DMS 273 treated with DMSO at 0.1 percent for 48 hours (cell line): ENCODE measurements around the gene CRABP2.

Source experiments
- DNase-seq: peaks from one replicate; lab custom pipeline; 2025; lab: John Stamatoyannopoulos, UW

Gene CRABP2

GRCh38 chr1:156668801-156669637 lies 36.4 kb downstream of the CRABP2 start:
- DNase-seq: no peak

GRCh38 chr1:156667968-156668709 lies 37.2 kb downstream of the CRABP2 start:
- no peak for DNase-seq

- no peak for DNase-seq
These were observed 37.8 kb downstream of the CRABP2 start for GRCh38 chr1:156667610-156667967.

DNA sequence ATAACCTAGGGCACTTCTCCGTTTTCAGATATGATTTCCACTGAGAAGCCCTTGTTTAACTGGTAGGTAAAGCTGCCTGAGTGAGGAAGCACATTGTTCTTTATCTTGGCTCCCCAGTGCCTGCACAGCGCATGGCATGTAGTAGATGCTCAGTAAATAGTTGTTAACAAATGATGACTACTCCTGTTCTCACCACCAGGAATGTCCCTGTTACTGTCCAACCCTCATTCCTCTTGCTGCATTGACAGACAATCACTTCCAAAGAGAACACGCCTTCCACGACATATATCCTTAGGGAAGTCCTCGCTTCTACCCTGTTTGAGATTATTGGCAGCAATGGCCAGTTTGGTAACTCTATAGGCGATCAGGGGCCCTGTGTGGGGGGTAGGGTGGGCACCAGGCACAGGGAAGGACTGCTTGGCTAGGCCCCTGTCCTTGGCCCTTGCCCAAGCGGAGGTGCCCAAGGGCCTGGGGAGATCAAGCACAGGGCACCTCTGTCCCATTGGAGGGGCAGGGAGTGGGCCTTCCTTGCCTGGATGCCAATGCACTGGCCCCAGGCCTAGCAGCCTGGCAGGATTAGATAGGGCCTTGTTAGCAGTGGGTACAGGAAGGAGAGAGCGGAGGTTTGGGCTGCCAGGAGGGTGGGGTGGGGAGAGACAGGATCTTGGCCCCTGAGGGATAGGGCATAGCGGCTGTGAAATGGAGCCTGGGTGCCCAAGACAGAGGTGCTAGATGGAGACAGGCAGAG lies 38.3 kb downstream of the CRABP2 start:
- no peak for DNase-seq

DNA sequence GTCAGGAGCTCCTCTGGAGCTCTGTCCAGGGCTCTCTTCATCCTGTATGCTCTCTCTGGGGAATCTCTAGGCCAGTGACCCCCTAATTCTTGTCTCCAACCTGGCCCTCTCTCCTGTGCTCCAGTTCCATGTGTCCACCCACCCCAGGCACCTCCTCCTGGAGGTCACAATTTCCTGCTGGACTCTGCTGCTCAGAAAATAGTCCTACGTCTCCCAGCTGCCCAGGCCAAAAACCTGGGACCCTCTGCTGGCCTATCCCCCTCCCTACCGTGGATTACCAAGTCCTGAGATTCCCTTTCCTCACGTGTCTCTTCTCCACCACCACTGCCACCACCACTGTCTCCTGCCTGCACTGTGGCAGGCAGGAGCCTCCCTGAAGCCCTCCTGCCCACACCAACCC lies 39.8 kb downstream of the CRABP2 start:
- DNase-seq: no peak

GRCh38 chr1:156664767-156665411 lies 40.5 kb downstream of the CRABP2 start:
- DNase-seq: no peak

- no peak for DNase-seq
These were observed 41.2 kb downstream of the CRABP2 start for GRCh38 chr1:156664046-156664766.

DNA sequence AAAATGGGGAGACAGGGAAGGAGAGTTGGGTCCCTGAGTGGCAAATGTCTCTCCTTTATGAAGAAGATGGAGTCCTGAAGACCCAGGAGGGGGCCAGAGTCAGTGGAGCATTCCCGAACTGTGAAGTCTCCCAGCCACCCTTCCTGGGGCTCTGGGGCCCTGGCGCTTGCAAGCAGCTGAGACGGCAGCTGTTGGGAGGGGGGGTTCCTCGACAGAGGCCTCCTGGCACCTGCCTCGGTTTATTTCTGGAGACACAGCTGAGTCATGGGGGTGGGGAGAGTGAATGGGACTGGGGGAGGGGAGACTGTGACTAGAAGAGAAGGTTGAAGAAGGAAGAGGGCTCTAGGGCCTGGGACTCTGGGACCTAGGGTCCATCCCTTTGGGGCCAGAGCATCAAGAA lies 42.2 kb downstream of the CRABP2 start:
- peak; percentile 60 for DNase-seq

- DNase-seq: no peak
These were observed 42.7 kb downstream of the CRABP2 start for GRCh38 chr1:156662800-156663055.

DNA sequence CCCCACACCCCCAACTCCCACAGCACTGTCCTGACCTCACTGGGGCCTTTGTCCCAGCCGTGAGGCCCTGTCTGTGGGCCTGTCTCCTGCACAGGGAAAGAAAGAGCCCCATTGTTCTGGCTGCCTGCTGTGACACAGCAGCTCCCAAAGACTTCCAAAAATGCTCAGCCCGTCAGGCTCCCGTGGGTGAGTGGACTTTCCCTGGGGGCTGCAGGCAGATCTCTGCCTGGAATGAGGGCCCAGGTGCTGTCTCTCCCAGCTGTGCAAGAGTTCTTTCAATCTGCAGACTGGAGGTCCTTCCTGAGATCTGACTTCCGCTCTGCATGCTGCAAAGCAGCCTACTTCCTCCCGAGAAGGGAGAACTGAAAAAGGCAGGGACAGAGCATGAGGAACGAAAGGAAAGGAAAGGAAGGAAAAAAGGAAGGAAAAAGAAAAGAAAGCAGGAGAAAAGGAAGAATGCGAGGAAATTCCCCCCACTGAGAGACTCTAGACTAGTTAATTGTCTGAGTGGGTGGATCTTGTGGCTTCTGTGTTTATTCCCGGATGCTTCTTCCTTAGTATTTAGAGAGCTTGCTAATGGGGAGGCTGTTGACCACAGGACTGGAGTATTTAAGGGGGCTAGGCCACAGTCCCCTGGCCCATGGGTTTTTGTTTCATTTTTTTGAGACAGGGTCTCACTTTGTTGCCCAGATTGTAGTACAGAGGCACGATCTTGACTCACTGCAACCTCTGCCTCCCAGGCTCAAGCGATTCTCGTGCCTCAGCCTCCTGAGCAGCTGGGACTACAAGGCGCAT lies 43.2 kb downstream of the CRABP2 start:
- DNase-seq: no peak

DNA sequence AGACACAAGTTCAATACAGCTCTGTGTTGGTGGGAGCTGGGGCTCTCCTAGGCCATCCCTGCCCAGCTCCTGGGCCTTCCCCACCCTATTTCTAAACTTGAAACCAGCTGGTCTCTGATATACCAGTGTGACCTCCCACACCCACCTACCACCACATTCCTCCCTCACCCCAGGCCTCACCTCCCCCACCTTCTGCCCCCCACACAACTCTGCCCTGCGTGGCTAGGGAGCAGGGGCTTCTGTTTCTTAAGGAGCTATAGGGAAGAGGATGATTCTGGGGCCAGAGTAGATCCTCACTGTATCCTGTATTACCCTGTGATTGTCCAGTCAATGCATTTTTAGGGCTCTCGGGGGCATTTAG lies 44.7 kb downstream of the CRABP2 start:
- DNase-seq: no peak

- peak; percentile 76 for DNase-seq
These were observed 45.2 kb downstream of the CRABP2 start for GRCh38 chr1:156659988-156660751.

DNA sequence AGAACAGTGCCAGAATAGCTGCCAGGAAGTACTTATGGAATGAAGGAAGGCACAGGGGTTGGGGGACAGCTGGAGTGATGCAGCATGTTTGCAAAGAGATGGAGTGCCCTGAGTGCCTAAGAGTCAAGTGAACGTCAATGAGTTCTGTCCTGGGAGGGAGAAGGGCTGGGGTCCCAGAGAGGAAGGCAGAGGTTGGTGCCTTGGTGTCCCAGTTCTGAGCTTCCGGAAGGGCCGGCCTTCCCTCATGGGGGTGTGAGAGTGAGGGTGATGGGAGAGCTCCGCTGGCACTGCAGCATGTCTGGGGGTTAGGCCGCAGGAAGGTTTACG lies 45.8 kb downstream of the CRABP2 start:
- DNase-seq: no peak

GRCh38 chr1:156658945-156659574 lies 46.3 kb downstream of the CRABP2 start:
- DNase-seq: no peak

DNA sequence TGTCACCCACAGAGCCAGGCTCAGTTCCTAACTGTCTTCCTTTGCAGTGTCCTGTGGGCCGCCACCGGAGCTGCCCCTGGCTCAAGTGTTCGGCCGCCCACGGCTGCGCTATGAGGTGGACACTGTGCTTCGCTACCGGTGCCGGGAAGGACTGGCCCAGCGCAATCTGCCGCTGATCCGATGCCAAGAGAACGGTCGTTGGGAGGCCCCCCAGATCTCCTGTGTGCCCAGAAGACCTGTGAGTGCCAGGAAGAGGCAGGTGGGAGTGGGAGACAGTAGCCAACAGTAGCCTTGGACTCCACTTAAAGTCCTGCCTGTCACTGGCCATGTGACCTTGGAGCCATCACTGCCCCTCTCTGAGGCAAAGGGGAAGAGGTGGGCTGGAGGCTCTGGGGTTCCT lies 46.9 kb downstream of the CRABP2 start:
- DNase-seq: no peak

- no peak for DNase-seq
These were observed 47.6 kb downstream of the CRABP2 start for GRCh38 chr1:156657741-156658319.

DNA sequence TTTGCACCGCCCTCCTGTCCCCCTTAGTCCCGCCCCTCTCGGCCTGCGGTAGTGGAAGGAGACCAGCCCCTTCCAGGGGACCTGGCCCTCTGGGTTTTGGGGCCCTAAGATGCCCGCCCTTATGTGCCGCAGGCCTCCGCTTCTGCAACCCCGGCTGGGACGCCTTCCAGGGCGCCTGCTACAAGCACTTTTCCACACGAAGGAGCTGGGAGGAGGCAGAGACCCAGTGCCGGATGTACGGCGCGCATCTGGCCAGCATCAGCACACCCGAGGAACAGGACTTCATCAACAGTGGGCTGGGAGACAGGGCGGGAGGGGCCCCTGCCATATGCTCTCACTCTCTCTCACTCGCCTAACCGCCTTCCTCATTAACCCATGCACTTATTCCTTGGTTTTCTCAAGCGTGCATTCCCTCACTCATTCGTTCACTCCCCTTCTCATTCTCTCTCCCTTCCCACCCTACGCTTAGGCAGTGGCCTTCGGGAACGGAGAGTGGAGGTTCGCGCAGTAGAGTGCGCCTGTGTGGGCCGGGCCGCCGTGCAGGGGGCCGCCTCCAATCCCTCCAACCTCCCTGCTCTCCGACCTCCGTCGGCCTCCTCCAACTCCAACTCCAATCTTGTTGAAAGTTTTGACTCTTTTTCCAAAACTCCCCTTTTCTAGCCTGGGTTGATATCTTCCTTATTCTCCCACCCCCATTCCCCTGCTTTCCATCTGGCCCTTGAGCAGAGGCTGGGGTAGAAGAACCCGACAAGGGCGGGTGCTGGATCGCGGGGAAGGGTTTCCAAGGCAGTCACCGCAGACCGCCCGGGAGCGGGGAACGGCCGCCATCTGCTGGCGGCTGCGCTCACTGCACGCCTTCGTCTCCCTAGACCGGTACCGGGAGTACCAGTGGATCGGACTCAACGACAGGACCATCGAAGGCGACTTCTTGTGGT lies 48.3 kb downstream of the CRABP2 start:
- peak; percentile 67 for DNase-seq

- no peak for DNase-seq
These were observed 49.4 kb downstream of the CRABP2 start for GRCh38 chr1:156655904-156656516.
